K562 (cell line): ENCODE results near the gene MAP3K14.

Source experiments
- CTCF ChIP-seq, 3 experiments: IDR thresholded peaks in 2 of 3; conservative IDR thresholded peaks in 1 of 3; 2 replicates each; pipeline ENCODE4 v1.5.1; 2011 to 2012; ENCODE audit warnings: low read length in 3 of 3, mild to moderate bottlenecking in 3 of 3, control low read depth in 2 of 3, improper control_type of control experiment in 1 of 3, inconsistent platforms in 1 of 3, low read depth in 1 of 3, mixed read lengths in 1 of 3, moderate library complexity in 1 of 3; ENCODE audit not compliant: insufficient read depth in 2 of 3
- CXXC5 ChIP-seq: fragments of 250-450 bp; sonication (Bioruptor Pico); IDR thresholded peaks from 2 replicates; pipeline ENCODE4 v1.8.0; 2022; ENCODE audit warnings: inconsistent platforms, mild to moderate bottlenecking, moderate library complexity
- MTA1 ChIP-seq: fragments of 450-650 bp; IDR thresholded peaks from 2 replicates; pipeline ENCODE4 v1.6.1; 2017; ENCODE audit warnings: borderline replicate concordance
- ZKSCAN1 ChIP-seq: fragments of 150-350 bp; IDR thresholded peaks from 2 replicates; pipeline ENCODE4 v1.6.1; 2016; ENCODE audit warnings: low read depth, low read length

GRCh38 chr17:45261577-45262515, 55.0 kb downstream of the MAP3K14 start, which contains the start of gene SPATA32:
- no peak for TF ChIP-seq CTCF (IDR thresholded peaks at IDR 0.05 in 2 of 3, conservative IDR thresholded peaks at IDR 0.05 in 1 of 3; ENCODE audit: insufficient read depth in 2 of 3, low read depth in 1 of 3, low read length in 3 of 3)
- TF ChIP-seq MTA1: no peak
- no peak for TF ChIP-seq ZKSCAN1
- TF ChIP-seq CXXC5: no peak
